ENCODE measurements around the gene FSD1.

GRCh38 chr19:4298810-4299550 lies 5.4 kb upstream of the FSD1 start:
- TF ChIP-seq CTCF (IDR thresholded peaks at IDR 0.05; ENCODE audit: low read depth, low read length): no peak
- TF ChIP-seq EZH2phosphoT487 (IDR thresholded peaks at IDR 0.05; ENCODE audit: low read depth): no peak

Data from OCI-LY3 (cell line).